ENCODE measurements around the gene SOCS1.

The SOCS1 gene

DNA sequence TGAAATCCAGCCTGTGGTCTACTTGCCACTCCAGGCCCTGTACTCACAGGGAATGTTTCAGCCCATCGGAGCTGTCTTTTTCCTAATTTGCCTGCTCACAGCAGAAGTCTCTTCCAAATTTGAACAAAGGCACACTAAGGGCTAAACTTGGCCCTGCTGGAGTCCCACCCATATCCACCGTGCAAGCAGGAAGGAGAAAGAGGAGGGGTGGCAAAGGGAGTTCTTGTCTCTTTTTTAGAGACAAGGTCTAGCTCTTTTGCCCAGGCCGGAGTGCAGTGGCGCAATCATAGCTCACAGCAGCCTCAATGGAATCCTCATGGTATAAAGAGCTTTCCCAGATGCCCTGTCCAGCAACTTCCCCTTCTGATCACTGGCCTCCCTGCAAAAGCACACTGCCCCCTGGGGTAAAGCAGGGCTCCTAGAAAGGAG is 27.8 kb upstream of the SOCS1 start:
- no peak for DNase-seq

DNA sequence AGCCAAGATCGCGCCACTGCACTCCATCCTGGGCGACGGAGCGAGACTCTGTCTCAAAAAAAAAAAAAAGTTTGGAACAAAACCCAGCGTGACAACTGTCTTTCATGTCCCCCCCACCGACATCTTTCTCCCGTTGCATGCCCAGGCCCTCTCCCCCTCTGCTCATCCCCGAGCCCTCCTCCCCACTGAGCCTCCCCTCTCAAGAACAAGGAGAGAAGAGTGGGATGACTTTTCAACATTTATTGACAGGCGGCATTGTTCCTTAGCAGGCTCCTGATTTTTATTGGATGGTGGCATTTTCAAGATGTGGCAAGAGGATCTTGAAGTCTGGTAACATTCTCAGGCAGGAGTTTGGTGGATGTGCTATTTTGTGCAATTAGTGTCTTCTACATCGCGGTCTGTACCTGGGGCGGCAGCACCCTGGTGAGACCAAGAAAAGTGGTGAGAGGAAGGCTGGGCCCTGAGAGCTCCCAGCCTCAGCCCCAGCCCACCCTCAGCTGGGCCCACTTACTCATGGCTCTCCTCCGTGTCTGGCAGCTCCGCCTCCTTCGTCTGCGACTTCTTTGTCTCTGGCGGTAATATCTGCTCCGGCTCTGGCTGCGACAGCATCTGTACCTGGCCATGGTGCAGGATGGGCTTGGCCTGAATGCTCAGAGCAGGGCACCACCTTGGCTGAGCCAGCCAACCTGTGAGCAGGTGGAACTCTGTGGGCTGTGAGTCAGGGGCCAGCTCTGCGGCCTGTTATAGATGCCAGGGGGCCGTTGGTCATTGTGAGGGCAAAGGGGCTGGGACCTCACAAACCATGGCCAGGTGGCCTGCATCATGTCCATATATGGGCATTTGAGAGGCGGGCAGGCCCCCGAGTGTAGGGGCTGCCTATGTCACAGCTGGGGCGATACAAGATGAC is 24.9 kb upstream of the SOCS1 start, which contains the start of gene PRM1:
TSS of gene PRM1 (minus strand) at position 715 of the 907 bp plus-strand sequence. CDS start at position 623, 92 bp downstream.
- DNase-seq: no peak

DNA sequence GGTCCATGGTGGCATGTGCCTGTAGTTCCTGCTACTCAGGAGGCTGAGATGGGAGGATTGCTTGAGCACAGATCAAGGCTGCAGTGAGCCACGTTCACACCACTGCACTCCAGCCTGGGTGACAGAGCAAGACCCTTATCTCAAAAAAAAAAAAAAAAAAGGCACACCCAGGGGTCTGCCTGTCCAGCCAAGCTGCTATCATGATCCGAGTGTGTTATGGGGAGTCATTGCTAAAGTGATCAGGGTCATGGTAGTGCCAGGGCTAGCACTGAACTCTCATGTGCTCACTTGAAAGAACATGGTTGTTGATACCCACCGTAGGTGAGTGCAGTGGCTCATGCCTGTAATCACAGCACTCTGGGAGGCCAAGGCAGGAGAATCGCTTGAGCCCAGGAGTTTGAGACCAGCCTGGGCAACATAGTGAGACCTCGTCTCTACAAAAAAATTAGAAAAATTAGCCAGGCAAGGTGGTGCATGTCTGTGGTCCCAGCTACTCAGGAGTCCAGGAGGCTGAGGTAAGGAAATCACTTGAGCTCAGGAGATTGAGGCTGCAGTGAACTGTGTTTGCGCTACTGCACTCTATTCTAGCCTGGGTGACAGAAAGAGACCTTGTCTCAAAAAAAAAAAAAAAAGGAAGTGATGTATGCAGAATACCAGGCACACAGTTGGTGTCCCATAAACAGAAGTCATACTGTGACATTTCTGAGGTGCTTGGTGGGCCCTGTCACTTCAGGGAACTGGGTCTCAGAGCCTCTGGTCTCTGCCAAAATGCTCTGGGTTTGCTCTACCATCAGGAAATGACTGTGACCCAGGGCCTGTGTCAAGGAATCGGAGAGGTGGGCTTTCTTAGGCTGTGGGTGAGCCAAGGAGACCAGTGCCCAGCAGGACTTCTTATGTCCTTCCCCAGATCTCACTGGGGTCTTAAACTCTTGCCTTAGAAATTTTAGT is 23.0 kb upstream of the SOCS1 start:
- DNase-seq: no peak

GRCh38 chr16:11277607-11278337 is 21.8 kb upstream of the SOCS1 start:
- DNase-seq: no peak

DNA sequence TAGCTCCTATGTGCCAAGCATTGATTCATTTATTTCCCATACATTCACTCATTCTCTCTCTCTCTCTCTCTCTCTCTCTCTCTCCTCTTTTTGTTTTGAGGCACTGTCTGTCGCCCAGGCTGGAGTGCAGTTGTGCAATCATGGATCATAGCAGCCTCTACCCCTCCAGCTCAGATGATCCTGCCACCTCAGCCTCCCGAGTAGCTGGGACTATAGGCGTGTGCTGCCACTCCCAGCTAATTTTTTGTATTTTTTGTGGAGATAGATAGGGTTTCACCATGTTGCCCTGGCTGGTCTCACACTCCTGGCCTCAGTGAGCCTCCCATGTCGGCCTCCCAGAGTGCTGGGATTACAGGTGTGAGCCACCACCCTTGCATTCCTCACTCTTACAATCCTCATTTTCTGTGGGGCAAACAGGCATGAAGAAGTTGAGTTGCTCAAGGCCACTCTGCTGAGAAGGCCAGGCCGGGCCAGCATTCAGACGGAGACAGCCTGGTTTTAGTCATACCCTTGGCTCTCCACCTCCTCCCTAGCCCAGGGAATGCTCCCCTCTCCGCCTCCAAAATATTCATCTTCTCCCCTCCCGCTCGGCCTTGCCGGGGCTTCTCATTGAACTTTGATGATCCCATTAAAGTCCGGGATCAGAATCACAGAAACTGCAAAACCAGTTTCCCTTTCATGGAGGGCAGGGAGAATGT is 21.0 kb upstream of the SOCS1 start:
- no peak for DNase-seq

DNA sequence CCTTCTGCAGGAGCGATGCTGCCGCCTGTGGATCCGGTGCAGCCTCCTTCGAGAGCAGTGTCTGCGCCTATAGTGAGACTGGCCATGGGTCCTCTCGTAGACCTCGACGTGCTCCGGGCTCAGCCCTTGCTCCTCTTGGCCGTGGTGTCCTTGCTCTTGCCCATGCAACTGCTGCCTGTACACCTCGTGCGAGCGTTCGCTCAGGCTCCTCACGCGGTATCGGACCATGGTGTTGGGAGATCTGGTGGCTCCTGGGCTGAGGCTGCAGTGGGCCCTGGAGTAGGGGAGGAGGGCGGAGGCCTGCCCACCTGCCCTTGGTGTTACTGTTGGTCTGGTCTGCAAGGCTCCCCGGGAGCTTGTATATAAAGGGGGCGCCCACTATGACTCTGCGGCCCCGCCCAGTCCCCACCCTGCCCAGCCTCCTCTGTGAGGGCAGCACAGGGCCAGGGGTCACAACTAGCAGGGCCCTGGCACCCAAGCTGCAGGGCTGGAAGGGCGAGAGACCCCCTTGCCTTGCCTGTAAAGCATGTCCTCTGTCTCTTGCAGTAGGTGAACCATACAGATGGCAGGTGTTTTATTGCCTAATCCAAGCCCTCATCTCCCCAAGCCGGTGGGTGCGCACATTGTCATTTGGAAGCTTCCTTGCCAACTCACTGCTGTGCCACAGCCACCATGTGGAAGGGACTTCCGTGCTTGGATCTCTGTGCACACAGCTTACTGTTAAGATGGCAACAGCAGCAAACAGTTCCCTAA is 20.3 kb upstream of the SOCS1 start, which contains the start of gene PRM2:
TSS of gene PRM2 (minus strand) at position 338 of the 753 bp plus-strand sequence. CDS start at position 228, 110 bp downstream.
- no peak for DNase-seq

DNA sequence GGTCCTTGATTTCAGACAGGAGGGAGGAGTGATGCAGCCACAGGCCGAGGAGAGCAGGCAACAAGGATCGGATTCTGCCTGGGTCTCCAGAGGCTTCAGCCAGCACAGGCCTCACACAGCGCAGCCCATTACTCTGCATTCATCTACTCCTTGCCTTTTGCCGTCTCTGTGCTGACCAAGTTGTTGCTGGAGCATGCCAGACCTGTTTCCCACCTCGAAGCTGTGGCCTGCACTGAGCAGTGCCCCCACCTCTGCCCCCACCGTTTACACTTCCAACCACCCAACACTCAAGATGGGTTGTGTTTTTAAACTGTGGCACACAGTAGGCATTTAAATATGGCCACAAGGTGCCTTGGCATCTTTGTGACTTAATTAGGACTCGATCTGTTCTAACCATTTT is 19.0 kb upstream of the SOCS1 start:
- DNase-seq: no peak

DNA sequence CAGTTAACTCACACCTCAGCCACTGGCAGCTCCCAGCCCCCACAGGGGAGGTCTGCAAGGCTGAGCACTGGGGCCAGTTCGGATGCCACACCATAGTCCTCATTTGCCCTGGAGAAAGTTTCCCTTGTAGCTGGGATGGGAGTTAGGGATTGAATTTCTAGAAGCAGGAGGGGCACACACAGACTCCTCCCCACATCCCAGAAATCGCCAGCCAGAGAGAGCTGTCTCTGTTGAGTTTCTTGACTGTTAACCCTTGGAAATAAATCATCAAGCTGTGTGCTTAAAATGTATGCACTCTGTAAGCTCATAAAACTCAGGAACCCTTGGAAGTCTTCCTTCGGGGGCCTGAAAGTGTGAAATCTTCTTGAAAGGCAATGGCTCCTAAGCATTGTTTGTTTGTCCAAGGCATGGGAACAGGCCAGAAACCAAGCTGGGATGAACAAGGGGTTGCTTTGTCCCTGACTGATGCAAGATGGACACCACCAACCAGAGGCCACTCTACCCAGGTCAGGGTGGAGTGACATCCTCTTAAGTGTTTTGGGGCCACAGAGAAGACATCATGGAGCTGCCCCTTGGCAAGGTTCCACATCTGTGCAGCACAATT is 17.8 kb upstream of the SOCS1 start:
- no peak for DNase-seq

- DNase-seq: no peak
Observed at GRCh38 chr16:11272921-11273720, 17.1 kb upstream of the SOCS1 start, which contains the start of gene PRM3. Gene PRM3 (minus strand): TSS chr16:11273629. CDS start chr16:11273595, 34 bp downstream.

GRCh38 chr16:11272484-11272883 is 16.5 kb upstream of the SOCS1 start:
- no peak for DNase-seq

GRCh38 chr16:11271610-11272009 is 15.6 kb upstream of the SOCS1 start:
- no peak for DNase-seq

- no peak for DNase-seq
Observed at GRCh38 chr16:11270602-11271162, 14.7 kb upstream of the SOCS1 start.

- no peak for DNase-seq
Observed at GRCh38 chr16:11268921-11269375, 12.9 kb upstream of the SOCS1 start, which contains the start of gene TNP2. Gene TNP2 (minus strand): TSS chr16:11269325. CDS start chr16:11269262, 63 bp downstream.

- DNase-seq: no peak
Observed at GRCh38 chr16:11265124-11265523, 9.1 kb upstream of the SOCS1 start.

DNA sequence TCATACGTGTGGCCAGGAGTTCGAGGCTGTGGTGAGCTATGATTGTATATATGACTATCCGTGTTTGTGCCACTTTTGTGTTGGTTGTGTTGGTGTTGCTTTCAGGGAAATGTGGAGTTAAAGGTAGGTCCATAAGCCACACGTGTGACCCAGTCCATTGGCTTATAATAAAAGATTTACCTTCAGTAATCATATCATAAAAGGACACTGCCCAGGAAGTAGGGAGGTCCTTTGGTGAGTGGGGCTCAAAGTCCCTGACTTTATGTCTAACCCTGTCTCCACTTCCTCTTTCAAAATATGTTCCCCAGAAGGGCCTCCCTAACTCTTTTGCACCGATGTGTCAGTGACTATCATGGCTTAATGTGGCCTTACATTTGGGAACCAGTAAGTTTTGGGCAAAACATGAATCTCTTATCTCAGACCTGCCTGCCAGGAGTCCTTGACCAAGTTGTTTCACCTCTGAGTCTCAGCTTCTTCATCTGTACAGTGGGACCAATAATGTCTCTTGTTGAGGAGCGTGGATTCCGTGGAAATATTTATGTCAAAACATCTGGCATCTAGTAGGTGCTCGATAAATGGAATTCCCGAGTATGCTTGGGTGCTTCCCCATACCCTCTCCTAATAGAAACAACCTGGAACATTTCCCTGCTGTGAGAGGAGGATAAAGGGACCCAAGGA is 8.3 kb upstream of the SOCS1 start:
- DNase-seq: no peak

- no peak for DNase-seq
Observed at GRCh38 chr16:11263737-11264136, 7.7 kb upstream of the SOCS1 start.

- no peak for DNase-seq
Observed at GRCh38 chr16:11262915-11263314, 6.9 kb upstream of the SOCS1 start.

DNA sequence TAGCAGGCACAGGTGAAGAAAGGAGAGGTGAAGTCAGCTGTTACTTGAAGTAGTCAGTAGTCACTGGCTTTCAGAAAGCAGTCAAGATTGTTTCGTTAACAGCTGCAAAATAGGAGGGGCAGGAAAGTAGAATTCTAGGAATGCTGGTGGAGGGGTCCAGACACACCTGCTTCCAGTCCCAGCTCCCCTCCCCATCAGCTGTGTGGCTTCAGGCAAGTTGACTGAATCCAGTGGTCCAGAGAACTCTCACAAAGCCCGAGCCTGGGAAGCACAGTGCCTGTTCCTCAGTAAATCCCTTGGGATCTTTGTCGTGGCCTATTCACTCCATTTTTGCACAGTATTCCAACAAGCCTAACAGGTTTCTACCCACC is 4.6 kb upstream of the SOCS1 start:
- DNase-seq: no peak

Measured in NCI-H1694 treated with DMSO at 0.1 percent for 48 hours (cell line).